Astrocyte of the spinal cord (primary cell): ENCODE results near the gene TMEFF2.

Experiments
- DNase-seq: peaks from one replicate; pipeline ENCODE4 v3.0.0; 2011; ENCODE audit warnings: low read depth, low spot score
- H3K4me3 ChIP-seq: 2 replicates; pipeline ENCODE4 v1.5.1; 2011; ENCODE audit warnings: low read depth, mild to moderate bottlenecking, low read length, moderate library complexity
- in situ Hi-C: cut with HindIII; loops from 2 replicates; pipeline ENCODE4 v1.10.0; 2017; ENCODE audit warnings: low sequenced_read_pairs
- TF ChIP-seq, protein P1 (sequence below): IDR thresholded peaks from 2 replicates; pipeline ENCODE4 v1.5.1; 2012; ENCODE audit warnings: low read depth, mild to moderate bottlenecking, low read length, inconsistent platforms

The TMEFF2 gene, protein sequence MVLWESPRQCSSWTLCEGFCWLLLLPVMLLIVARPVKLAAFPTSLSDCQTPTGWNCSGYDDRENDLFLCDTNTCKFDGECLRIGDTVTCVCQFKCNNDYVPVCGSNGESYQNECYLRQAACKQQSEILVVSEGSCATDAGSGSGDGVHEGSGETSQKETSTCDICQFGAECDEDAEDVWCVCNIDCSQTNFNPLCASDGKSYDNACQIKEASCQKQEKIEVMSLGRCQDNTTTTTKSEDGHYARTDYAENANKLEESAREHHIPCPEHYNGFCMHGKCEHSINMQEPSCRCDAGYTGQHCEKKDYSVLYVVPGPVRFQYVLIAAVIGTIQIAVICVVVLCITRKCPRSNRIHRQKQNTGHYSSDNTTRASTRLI

DNA sequence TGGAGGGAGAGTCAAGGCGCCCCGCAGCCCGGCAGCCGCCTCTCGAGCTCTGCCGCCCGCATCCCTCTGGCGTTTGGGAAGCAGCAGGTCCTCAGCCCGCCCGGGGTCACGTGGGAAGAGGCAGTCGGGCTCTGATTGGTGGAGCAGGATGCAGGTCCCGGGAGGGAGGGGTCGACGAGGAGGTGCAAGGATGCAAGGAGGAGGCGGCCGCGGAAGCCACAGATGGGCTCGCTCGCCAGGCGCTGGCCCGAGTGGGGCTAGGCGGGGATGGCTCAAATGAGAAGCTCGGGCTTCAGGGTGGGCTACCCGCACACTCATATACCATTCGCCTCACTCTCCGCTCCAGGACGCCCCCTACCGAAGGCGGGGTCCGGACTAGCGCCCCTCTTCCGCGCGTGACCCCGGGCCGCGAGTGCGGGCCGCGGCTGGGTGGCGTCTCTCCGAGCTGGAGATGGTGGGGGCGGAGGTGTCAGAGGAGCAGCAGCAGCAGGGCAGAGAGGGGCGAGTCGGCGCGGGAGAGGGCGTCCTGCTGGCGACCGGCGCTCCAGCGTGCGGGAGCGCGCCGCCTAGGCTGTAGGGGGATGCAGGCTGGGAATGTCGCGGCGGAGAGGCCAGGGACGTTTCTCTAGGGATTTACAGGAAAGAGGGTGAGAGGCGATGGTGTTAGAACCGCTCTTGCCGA is at the start of gene TMEFF2:
TMEFF2 (minus strand) TSS at position 68 of the 682 bp plus-strand sequence. CDS start 409 bp downstream, outside the sequence.
- TF ChIP-seq, protein P1, sequence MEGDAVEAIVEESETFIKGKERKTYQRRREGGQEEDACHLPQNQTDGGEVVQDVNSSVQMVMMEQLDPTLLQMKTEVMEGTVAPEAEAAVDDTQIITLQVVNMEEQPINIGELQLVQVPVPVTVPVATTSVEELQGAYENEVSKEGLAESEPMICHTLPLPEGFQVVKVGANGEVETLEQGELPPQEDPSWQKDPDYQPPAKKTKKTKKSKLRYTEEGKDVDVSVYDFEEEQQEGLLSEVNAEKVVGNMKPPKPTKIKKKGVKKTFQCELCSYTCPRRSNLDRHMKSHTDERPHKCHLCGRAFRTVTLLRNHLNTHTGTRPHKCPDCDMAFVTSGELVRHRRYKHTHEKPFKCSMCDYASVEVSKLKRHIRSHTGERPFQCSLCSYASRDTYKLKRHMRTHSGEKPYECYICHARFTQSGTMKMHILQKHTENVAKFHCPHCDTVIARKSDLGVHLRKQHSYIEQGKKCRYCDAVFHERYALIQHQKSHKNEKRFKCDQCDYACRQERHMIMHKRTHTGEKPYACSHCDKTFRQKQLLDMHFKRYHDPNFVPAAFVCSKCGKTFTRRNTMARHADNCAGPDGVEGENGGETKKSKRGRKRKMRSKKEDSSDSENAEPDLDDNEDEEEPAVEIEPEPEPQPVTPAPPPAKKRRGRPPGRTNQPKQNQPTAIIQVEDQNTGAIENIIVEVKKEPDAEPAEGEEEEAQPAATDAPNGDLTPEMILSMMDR, result peak; percentile 45
- in situ Hi-C loops, result no loop called here
- peak; percentile 89 for DNase-seq
- peak within 1 kb of the TSS; percentile 75 for H3K4me3 ChIP-seq

GRCh38 chr2:192243488-192243887 is 48.8 kb upstream of the TMEFF2 start:
- in situ Hi-C loops, result no loop called here
- H3K4me3 ChIP-seq, result no peak overlapping the region
- TF ChIP-seq, protein P1, result no peak
- peak; percentile 62 for DNase-seq

DNA sequence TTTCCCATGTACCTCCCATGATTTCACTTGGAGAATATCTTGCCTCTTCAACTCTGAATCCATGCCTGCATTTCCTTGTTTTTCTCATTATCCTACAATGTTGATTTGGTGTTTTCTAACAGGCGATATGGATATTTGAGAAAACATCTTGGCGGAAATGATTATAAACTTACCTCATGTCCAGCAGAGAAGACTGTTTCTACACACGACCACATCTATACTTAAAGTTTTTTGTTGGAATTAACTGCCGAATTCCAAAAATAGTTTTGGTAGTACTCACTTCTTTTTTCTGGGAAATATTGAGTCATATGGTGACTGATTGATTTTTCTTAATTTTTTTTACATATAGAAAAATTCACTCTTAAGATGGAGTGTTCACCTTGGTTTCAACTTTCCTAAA is 41.4 kb upstream of the TMEFF2 start:
- TF ChIP-seq, protein P1, result no peak
- in situ Hi-C loops, result no loop called here
- H3K4me3 ChIP-seq, result no peak overlapping the region
- DNase-seq, result peak; percentile 78

- in situ Hi-C loops, result no loop called here
- TF ChIP-seq, protein P1, result no peak
- H3K4me3 ChIP-seq, result no peak overlapping the region
- peak; percentile 14 for DNase-seq
Observed at GRCh38 chr2:192230889-192231453, 36.2 kb upstream of the TMEFF2 start.

DNA sequence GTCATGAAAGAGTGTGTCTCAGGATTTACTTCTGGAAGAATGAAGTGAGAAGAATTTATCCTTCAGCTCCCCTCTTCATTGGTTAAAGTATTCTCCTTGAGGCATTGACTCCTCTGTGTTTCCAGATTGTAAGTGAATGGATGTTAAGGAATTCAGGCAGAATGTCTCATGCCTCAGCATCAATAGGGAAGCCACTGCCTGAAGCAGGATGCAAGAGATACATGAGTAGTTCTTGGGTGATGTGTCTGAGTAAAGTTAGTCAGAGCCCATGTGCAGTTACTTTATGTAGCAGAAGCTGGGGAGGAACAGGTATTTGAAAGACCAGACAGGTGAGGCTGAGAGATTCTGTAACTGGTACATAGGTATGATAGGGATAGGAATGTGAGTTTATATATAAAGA is 34.0 kb upstream of the TMEFF2 start:
- H3K4me3 ChIP-seq, result no peak overlapping the region
- TF ChIP-seq, protein P1, result no peak
- no peak for DNase-seq
- in situ Hi-C loops, result no loop called here

GRCh38 chr2:192218970-192219369 is 24.2 kb upstream of the TMEFF2 start:
- in situ Hi-C loops, result no loop called here
- TF ChIP-seq, protein P1, result no peak
- no peak overlapping the region for H3K4me3 ChIP-seq
- DNase-seq, result no peak
